HUES48 (cell line): ENCODE results near the gene DYSF.

Source experiments
- H3K27ac ChIP-seq: one replicate; pipeline ENCODE4 v1.7.0; 2013; ENCODE audit warnings: low read depth, low read length, inconsistent platforms
- H3K27me3 ChIP-seq: 2 replicates; pipeline ENCODE4 v1.6.1; 2013; ENCODE audit warnings: mild to moderate bottlenecking, low read length; ENCODE audit not compliant: control insufficient read depth, insufficient read depth
- H3K36me3 ChIP-seq: 2 replicates; pipeline ENCODE4 v1.6.1; 2013; ENCODE audit warnings: low read length; ENCODE audit not compliant: control insufficient read depth, insufficient read depth
- H3K4me1 ChIP-seq: 2 replicates; pipeline ENCODE4 v1.6.1; 2013; ENCODE audit warnings: mild to moderate bottlenecking, low read length; ENCODE audit not compliant: control insufficient read depth, insufficient read depth
- H3K4me3 ChIP-seq: 2 replicates; pipeline ENCODE4 v1.5.1; 2013; ENCODE audit warnings: mild to moderate bottlenecking, low read depth, low read length
- H3K9ac ChIP-seq: 2 replicates; pipeline ENCODE4 v1.6.1; 2013; ENCODE audit warnings: mild to moderate bottlenecking, low read depth, low read length, moderate library complexity
- H3K9me3 ChIP-seq: 2 replicates; pipeline ENCODE4 v1.6.1; 2013; ENCODE audit warnings: low read length; ENCODE audit not compliant: control insufficient read depth, insufficient read depth

The DYSF gene

GRCh38 chr2:71578767-71579342 is 125.5 kb downstream of the DYSF start:
- Histone ChIP-seq H3K9ac (no peak overlapping the region), H3K9me3 (no peaks in the 10 kb centered on the region), H3K27me3 (no peaks in the 10 kb centered on the region), H3K27ac (no peak overlapping the region), H3K36me3 (no peaks in the 10 kb centered on the region), H3K4me1 (no peaks in the 10 kb centered on the region), H3K4me3 (no peak overlapping the region)

- no peak overlapping the region for H3K27ac ChIP-seq
- no peak overlapping the region for H3K9ac ChIP-seq
- H3K4me1 ChIP-seq, result no peaks in the 10 kb centered on the region
- no peak overlapping the region for H3K4me3 ChIP-seq
- no peaks in the 10 kb centered on the region for H3K27me3 ChIP-seq
- H3K36me3 ChIP-seq, result no peaks in the 10 kb centered on the region
- H3K9me3 ChIP-seq, result no peaks in the 10 kb centered on the region
These were observed 127.7 kb downstream of the DYSF start for GRCh38 chr2:71581026-71581425.

GRCh38 chr2:71583876-71584275 is 130.5 kb downstream of the DYSF start:
- Histone ChIP-seq H3K27ac (no peak overlapping the region), H3K9ac (no peak overlapping the region), H3K36me3 (no peaks in the 10 kb centered on the region), H3K4me3 (no peak overlapping the region), H3K27me3 (no peaks in the 10 kb centered on the region), H3K9me3 (no peaks in the 10 kb centered on the region), H3K4me1 (no peaks in the 10 kb centered on the region)

GRCh38 chr2:71586471-71586870 is 133.1 kb downstream of the DYSF start:
- H3K4me3 ChIP-seq, result no peak overlapping the region
- H3K9me3 ChIP-seq, result no peaks in the 10 kb centered on the region
- no peaks in the 10 kb centered on the region for H3K27me3 ChIP-seq
- no peaks in the 10 kb centered on the region for H3K4me1 ChIP-seq
- no peak overlapping the region for H3K9ac ChIP-seq
- H3K36me3 ChIP-seq, result no peaks in the 10 kb centered on the region
- H3K27ac ChIP-seq, result no peak overlapping the region

DNA sequence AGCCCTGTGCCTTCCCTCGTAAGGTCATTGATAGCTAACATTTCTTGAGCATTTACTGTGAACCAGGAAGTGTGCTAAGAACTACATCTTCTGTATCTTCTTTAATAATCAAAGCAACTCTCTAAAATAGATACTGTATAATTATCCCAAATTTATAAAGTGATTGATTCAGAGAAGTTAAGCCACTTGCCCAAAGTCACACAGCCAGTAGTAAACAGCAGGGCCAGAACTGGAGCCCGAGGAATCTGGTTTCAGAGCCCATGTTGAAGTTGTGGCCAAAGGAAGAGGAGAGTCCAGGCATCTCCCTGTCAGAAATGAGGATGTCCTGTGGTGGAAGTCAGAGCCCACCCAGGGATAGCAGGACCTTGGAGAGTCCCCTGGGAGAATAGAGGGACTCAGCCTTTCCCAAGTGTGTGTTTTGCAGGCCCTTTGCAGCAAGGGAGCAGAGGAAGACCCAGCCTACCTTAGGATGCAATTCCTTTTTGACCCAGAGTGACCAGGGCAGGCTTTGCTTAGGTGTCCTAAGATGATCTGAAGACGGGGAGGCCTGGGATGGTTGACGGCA is 134.2 kb downstream of the DYSF start:
- Histone ChIP-seq H3K4me1 (no peaks in the 10 kb centered on the region), H3K27ac (no peak overlapping the region), H3K9ac (no peak overlapping the region), H3K4me3 (no peak overlapping the region), H3K9me3 (no peaks in the 10 kb centered on the region), H3K27me3 (no peaks in the 10 kb centered on the region), H3K36me3 (no peaks in the 10 kb centered on the region)

- no peak overlapping the region for H3K9ac ChIP-seq
- no peak overlapping the region for H3K27ac ChIP-seq
- H3K9me3 ChIP-seq, result no peaks in the 10 kb centered on the region
These were observed 135.3 kb downstream of the DYSF start for GRCh38 chr2:71588497-71589170.

GRCh38 chr2:71589763-71590162 is 136.4 kb downstream of the DYSF start:
- no peaks in the 10 kb centered on the region for H3K4me1 ChIP-seq
- no peak overlapping the region for H3K9ac ChIP-seq
- H3K4me3 ChIP-seq, result no peak overlapping the region
- H3K27ac ChIP-seq, result no peak overlapping the region
- H3K27me3 ChIP-seq, result no peaks in the 10 kb centered on the region
- H3K36me3 ChIP-seq, result no peaks in the 10 kb centered on the region
- H3K9me3 ChIP-seq, result no peaks in the 10 kb centered on the region

More at GRCh38 chr2:71588497-71589170, 135.3 kb downstream of the DYSF start:
- Histone ChIP-seq H3K27me3 (no peaks in the 10 kb centered on the region), H3K4me1 (no peaks in the 10 kb centered on the region), H3K36me3 (no peaks in the 10 kb centered on the region), H3K4me3 (no peak overlapping the region)

DNA sequence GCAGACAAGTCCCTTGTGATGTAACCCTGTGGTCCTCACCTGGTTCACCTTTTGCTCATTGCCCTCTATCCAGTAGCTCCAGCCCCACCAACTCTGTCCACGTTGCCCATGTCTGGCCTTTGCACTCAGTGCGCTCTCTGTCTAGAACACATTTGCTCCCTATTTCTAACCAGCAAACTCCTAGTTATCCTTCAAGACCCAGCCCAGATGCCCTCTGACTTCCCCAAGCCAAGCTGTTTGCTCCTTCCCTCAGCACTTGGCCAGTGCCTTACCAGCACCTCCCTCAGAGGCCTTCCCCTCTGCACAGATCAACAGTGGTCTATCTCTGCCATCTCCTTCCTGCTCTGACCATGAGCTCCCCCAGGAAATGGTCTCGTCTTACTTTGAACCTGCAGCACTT is 137.7 kb downstream of the DYSF start:
- Histone ChIP-seq H3K27ac (no peak overlapping the region), H3K27me3 (no peaks in the 10 kb centered on the region), H3K36me3 (no peaks in the 10 kb centered on the region), H3K9ac (no peak overlapping the region), H3K4me3 (no peak overlapping the region), H3K9me3 (no peaks in the 10 kb centered on the region), H3K4me1 (no peaks in the 10 kb centered on the region)

- Histone ChIP-seq H3K4me3 (no peak overlapping the region), H3K9ac (no peak overlapping the region), H3K27ac (no peak overlapping the region), H3K4me1 (no peaks in the 10 kb centered on the region), H3K27me3 (no peaks in the 10 kb centered on the region), H3K36me3 (no peaks in the 10 kb centered on the region), H3K9me3 (no peaks in the 10 kb centered on the region)
These were observed 138.9 kb downstream of the DYSF start for GRCh38 chr2:71592181-71592711.

- Histone ChIP-seq H3K9me3 (no peaks in the 10 kb centered on the region), H3K4me3 (no peak overlapping the region), H3K27me3 (no peaks in the 10 kb centered on the region), H3K9ac (no peak overlapping the region), H3K4me1 (no peaks in the 10 kb centered on the region), H3K36me3 (no peaks in the 10 kb centered on the region), H3K27ac (no peak overlapping the region)
These were observed 142.2 kb downstream of the DYSF start for GRCh38 chr2:71595569-71595968.

DNA sequence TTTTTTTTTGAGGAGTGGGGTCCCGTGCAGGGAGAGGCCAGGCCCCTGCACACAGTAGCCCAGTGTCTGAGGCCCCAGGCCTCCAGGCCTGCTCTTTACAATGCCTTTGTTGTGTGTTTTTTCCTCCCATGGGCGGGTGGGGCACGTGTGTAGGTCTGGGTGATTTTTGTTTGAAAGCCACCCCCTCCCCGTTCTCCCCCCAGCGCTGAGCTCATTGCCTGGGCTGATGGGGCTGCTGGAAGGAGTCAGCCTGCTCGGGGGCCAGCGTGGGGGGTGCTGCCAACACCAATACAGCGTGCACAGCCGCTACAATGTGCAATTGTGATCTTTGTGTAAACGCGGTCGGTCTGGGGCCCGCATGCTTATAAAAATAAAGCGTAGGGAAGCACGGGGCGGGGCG is 142.7 kb downstream of the DYSF start:
- no peak overlapping the region for H3K4me3 ChIP-seq
- no peak overlapping the region for H3K9ac ChIP-seq
- H3K9me3 ChIP-seq, result no peaks in the 10 kb centered on the region
- no peaks in the 10 kb centered on the region for H3K27me3 ChIP-seq
- no peaks in the 10 kb centered on the region for H3K36me3 ChIP-seq
- H3K27ac ChIP-seq, result no peak overlapping the region
- no peaks in the 10 kb centered on the region for H3K4me1 ChIP-seq
